Activated CD4-positive, alpha-beta T cell treated with anti-CD3 and anti-CD28 coated beads, Interleukin-2, amount 50 U/mL, for 4 hours (primary cell): ENCODE results near the gene PIWIL1.

Source experiments
- DNase-seq, 2 experiments: peaks; one replicate each; pipeline ENCODE4 v3.0.0-alpha.2; 2020

Gene PIWIL1

DNA sequence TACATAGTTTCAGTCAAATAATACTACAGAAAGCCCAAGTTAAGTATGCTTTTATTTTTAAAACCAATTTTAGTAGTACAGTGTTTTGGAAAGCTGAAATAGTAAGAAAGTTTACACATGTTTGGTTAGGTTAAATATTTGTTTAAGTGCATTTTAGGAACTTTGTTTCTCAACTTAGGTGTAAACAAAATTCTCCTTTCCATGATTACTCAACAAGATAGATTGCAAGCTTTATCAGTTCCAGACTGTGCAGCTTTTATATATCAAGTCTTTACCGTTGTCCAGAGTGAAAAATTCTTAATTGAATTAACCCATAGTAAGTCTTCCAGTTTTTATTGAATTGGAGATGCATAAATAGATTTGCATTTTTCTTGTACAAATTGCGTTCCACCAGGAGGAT is 45.1 kb downstream of the PIWIL1 start:
- no peak for DNase-seq

GRCh38 chr12:130384234-130384633 is 46.5 kb downstream of the PIWIL1 start:
- no peak for DNase-seq

- no peak for DNase-seq
Measured at GRCh38 chr12:130385193-130385592, 47.5 kb downstream of the PIWIL1 start.

- no peak for DNase-seq
Measured at GRCh38 chr12:130391186-130391585, 53.5 kb downstream of the PIWIL1 start.

DNA sequence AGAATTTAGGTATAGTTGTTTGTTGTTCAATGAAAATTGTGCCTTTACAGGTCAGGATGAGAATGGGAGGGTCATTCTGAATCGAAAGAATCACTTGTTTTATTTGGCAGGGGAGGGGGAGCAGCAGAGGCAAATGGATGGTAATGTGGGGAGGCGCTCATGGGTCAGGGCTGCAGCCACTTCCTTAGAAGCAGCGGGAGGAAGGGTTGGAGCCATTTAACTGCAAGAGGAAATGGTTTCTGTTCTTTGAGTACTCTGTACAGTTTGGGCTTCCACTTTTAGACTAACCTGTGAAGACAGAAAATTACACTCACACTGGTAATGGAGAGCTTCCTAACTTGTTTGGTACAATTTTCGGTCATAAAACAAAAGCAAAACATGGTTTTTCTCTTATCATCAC is 57.2 kb downstream of the PIWIL1 start:
- DNase-seq = no peak

GRCh38 chr12:130396667-130397066 is 59.0 kb downstream of the PIWIL1 start:
- DNase-seq = no peak

- DNase-seq = no peak
Measured at GRCh38 chr12:130398100-130398848, 60.6 kb downstream of the PIWIL1 start.

DNA sequence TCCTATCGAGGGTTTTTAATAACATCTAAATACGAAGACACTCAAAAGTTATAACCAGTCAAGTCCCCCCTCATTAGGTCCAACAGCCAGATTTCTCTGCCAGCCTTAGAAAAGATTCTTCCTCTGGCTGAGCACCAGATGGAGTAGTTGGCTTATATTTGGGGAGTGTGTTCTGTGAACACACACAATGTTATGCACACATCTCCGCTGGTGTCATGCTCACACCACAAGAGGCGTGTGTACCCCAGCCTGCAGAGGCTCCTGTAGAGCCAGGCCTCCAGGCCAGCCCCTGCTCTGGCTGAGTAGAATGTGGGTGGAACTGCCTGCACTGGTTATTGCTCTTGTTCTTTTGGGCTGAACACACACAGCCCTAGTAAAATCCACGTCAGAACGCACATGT is 64.0 kb downstream of the PIWIL1 start:
- DNase-seq = no peak

DNA sequence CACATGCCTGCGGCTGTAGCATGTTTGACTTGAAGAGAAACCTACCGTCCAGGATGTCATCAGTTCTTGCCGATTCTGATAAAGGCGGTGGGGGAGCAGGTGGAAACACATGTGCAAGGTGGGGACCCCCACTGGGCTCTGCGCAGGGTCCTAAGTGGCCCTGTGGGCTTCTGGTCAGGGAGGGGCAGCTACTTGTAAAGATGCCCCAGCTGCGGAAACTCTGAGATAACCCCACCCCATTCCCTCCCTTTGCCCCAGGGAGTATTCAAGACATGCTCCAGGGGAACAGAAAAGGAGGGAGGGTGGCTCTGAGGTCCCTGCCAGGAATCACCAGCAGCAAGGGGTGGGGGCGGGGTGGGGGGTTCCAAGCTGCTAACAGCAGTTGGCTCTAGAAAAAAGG is 67.6 kb downstream of the PIWIL1 start:
- DNase-seq = no peak

DNA sequence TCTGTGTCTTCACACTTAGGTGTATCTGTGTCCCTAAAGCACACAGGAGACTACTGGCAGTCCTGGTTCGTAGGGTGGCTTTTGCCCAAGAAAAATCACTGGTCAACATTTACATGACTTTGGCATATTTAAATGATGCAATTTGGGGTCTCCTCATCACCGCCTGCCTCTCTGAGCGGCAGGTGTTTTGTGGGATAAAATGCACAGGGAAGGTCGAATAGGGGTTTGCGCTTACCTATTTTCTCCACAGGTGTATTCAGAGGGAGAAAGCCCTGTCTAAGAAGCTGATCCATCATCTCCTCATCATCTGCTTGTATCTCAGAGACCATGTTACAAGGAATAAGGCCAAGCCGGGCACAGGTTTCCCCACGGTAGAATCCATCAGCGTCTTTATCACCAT is 74.7 kb downstream of the PIWIL1 start:
- DNase-seq = no peak

- no peak for DNase-seq
Measured at GRCh38 chr12:130413909-130414308, 76.2 kb downstream of the PIWIL1 start.

DNA sequence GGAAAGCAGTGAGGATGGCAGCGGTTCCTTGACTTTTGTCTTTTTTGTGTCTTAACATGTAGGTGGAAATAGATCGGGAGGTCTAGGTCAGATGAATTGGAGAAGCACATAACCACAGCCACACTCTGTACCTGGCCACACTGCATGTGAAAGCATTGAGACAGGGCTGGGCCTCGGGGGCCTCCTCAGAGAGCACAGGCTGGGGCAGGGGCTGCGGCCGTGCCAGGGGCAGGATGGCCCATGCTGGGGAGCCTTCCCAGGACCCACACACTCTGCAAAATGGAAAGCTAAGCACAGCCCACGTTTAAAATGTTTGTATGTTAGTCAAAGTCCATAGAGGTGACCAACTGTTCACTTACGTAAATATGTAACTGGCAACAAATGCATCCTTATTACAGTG is 76.7 kb downstream of the PIWIL1 start:
- no peak for DNase-seq

GRCh38 chr12:130418251-130418650 is 80.6 kb downstream of the PIWIL1 start:
- DNase-seq = no peak

DNA sequence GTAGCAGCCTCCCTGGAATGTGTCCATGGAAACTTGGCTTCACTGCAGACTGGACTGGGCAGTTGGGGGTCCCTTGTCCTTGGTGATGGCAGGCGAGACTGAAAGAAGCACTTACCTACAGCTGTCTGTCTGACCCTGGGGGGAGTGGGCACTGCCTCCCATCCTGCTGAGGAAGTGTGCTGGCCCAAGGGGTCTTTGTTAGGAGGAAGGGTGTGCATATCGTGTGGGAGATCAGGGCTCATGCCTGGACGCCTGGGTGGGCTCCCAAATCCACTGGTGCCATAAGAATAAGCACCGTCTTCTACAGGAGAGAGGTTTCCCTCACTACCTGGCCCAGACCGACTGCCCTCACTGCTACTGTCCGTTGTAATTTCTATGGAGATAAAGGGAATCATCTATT is 81.4 kb downstream of the PIWIL1 start:
- DNase-seq = no peak

GRCh38 chr12:130420071-130420470 is 82.4 kb downstream of the PIWIL1 start:
- no peak for DNase-seq

- DNase-seq = no peak
Measured at GRCh38 chr12:130421896-130422295, 84.2 kb downstream of the PIWIL1 start.
